ENCODE results near the gene CAMTA1. TPM values are rescaled to one million over a fixed set of nuclear protein-coding genes. Genes with fewer than 3 reads are reported as not detected.

The CAMTA1 gene
- total RNA-seq, 1 experiment from 2014 or later = 85.2 TPM

GRCh38 chr1:7587773-7588456 lies 802.7 kb downstream of the CAMTA1 start:
- intact Hi-C loops (cut with micrococcal nuclease; ENCODE audit: unreplicated experiment) = no loop called here

GRCh38 chr1:7588457-7588827 lies 803.2 kb downstream of the CAMTA1 start:
- Histone ChIP-seq H3K4me1 (ENCODE audit: insufficient read depth, low read length, poor library complexity, severe bottlenecking) (no peaks in the 10 kb centered on the region), H3K27ac (ENCODE audit: low read depth, low read length, poor library complexity, severe bottlenecking) (no peak overlapping the region), H3K36me3 (ENCODE audit: insufficient read depth, low read length, poor library complexity, severe bottlenecking) (no peaks in the 10 kb centered on the region), H3K27me3 (replicated peaks; ENCODE audit: insufficient read depth, low read depth, low read length, poor library complexity) (no peaks in the 10 kb centered on the region), H3K9me3 (ENCODE audit: low read depth, low read length, poor library complexity, severe bottlenecking) (no peaks in the 10 kb centered on the region), H3K4me3 (ENCODE audit: low read depth, low read length, poor library complexity, severe bottlenecking) (no peak overlapping the region)
- ChIA-PET CTCF (no interaction called here), POLR2A (ENCODE audit: low non-redundant PET) (no interaction called here)
- no peak for TF ChIP-seq EZH2 (IDR thresholded peaks at IDR 0.05; ENCODE audit: borderline replicate concordance, low read depth, low read length, poor library complexity, severe bottlenecking)
- TF ChIP-seq CTCF (conservative IDR thresholded peaks at IDR 0.05; ENCODE audit: low read depth, low read length) = no peak
- no peak for DNase-seq (ENCODE audit: low spot score)
- intact Hi-C loops (cut with micrococcal nuclease; ENCODE audit: unreplicated experiment) = no loop called here
- no TSS peak for BruUV-seq (replicated peaks)

More at GRCh38 chr1:7587773-7588456, 802.7 kb downstream of the CAMTA1 start:
- H3K36me3 ChIP-seq (ENCODE audit: insufficient read depth, low read length, poor library complexity, severe bottlenecking) = no peaks in the 10 kb centered on the region
- no TSS peak for BruUV-seq (replicated peaks)
- H3K4me3 ChIP-seq (ENCODE audit: low read depth, low read length, poor library complexity, severe bottlenecking) = no peak overlapping the region
- no peaks in the 10 kb centered on the region for H3K9me3 ChIP-seq (ENCODE audit: low read depth, low read length, poor library complexity, severe bottlenecking)
- POLR2A ChIA-PET (ENCODE audit: low non-redundant PET) = no interaction called here
- DNase-seq (ENCODE audit: low spot score) = no peak
- no peaks in the 10 kb centered on the region for H3K27me3 ChIP-seq (replicated peaks; ENCODE audit: insufficient read depth, low read depth, low read length, poor library complexity)
- no peak for TF ChIP-seq CTCF (conservative IDR thresholded peaks at IDR 0.05; ENCODE audit: low read depth, low read length)
- no peak for TF ChIP-seq EZH2 (IDR thresholded peaks at IDR 0.05; ENCODE audit: borderline replicate concordance, low read depth, low read length, poor library complexity, severe bottlenecking)
- no peak overlapping the region for H3K27ac ChIP-seq (ENCODE audit: low read depth, low read length, poor library complexity, severe bottlenecking)
- H3K4me1 ChIP-seq (ENCODE audit: insufficient read depth, low read length, poor library complexity, severe bottlenecking) = no peaks in the 10 kb centered on the region
- CTCF ChIA-PET = no interaction called here

- intact Hi-C loops (cut with micrococcal nuclease; ENCODE audit: unreplicated experiment) = no loop called here
- ChIA-PET POLR2A (ENCODE audit: low non-redundant PET) (no interaction called here), CTCF (no interaction called here)
- DNase-seq (ENCODE audit: low spot score) = no peak
- Histone ChIP-seq H3K27me3 (replicated peaks; ENCODE audit: insufficient read depth, low read depth, low read length, poor library complexity) (no peaks in the 10 kb centered on the region), H3K36me3 (ENCODE audit: insufficient read depth, low read length, poor library complexity, severe bottlenecking) (no peaks in the 10 kb centered on the region), H3K27ac (ENCODE audit: low read depth, low read length, poor library complexity, severe bottlenecking) (no peak overlapping the region), H3K4me1 (ENCODE audit: insufficient read depth, low read length, poor library complexity, severe bottlenecking) (no peaks in the 10 kb centered on the region), H3K9me3 (ENCODE audit: low read depth, low read length, poor library complexity, severe bottlenecking) (no peaks in the 10 kb centered on the region), H3K4me3 (ENCODE audit: low read depth, low read length, poor library complexity, severe bottlenecking) (no peak overlapping the region)
- BruUV-seq (replicated peaks) = no TSS peak
- no peak for TF ChIP-seq EZH2 (IDR thresholded peaks at IDR 0.05; ENCODE audit: borderline replicate concordance, low read depth, low read length, poor library complexity, severe bottlenecking)
- no peak for TF ChIP-seq CTCF (conservative IDR thresholded peaks at IDR 0.05; ENCODE audit: low read depth, low read length)
Observed at GRCh38 chr1:7589080-7589735, 804.0 kb downstream of the CAMTA1 start.

Measured in A673 (cell line).